ENCODE measurements around the gene SCAMP4.

- TF ChIP-seq CTCF (IDR thresholded peaks at IDR 0.05; ENCODE audit: insufficient read depth, low read length): no peak
- no peak for TF ChIP-seq POLR2AphosphoS5 (IDR thresholded peaks at IDR 0.05; ENCODE audit: low read depth)
- TF ChIP-seq GABPA (IDR thresholded peaks at IDR 0.05; ENCODE audit: low read depth): no peak
- TF ChIP-seq REST (IDR thresholded peaks at IDR 0.05; ENCODE audit: insufficient replicate concordance, low read depth): no peak
Measured at GRCh38 chr19:1888385-1888784, 16.8 kb upstream of the SCAMP4 start.
